Smooth muscle cell (in vitro differentiated cells): ENCODE results near the gene UTP14C. TPM values are rescaled to one million over a fixed set of nuclear protein-coding genes. Genes with fewer than 3 reads are reported as not detected.

Experiments used
- DNase-seq: peaks from one replicate; lab custom pipeline; 2025; ENCODE audit not compliant: unreplicated experiment; lab: John Stamatoyannopoulos, UW
- H2AFZ ChIP-seq: fragments of 200-600 bp; sonication (generic); 2 replicates; pipeline ENCODE4 v1.6.0; 2016; ENCODE audit warnings: antibody characterized with exemption, low read depth, mild to moderate bottlenecking
- H3F3A ChIP-seq: fragments of 200-600 bp; sonication (generic); 2 replicates; pipeline ENCODE4 v1.6.0; 2017; ENCODE audit warnings: antibody characterized with exemption, low read depth
- H3K27ac ChIP-seq: fragments of 200-600 bp; sonication (generic); 2 replicates; pipeline ENCODE4 v1.5.1; 2016; ENCODE audit warnings: low read depth, mild to moderate bottlenecking
- H3K27me3 ChIP-seq: fragments of 200-600 bp; sonication (generic); 2 replicates; pipeline ENCODE4 v1.6.1; 2016; ENCODE audit warnings: low read depth, mild to moderate bottlenecking
- H3K36me3 ChIP-seq: fragments of 200-600 bp; sonication (generic); 2 replicates; pipeline ENCODE4 v1.5.1; 2016; ENCODE audit warnings: low read depth
- H3K4me1 ChIP-seq: fragments of 200-600 bp; sonication (generic); 2 replicates; pipeline ENCODE4 v1.5.1; 2016; ENCODE audit warnings: low read depth
- H3K4me2 ChIP-seq: fragments of 200-600 bp; sonication (generic); 2 replicates; pipeline ENCODE4 v1.6.0; 2016; ENCODE audit warnings: mild to moderate bottlenecking
- H3K4me3 ChIP-seq: fragments of 200-600 bp; sonication (generic); 2 replicates; pipeline ENCODE4 v1.5.1; 2016; ENCODE audit warnings: mild to moderate bottlenecking
- H3K79me2 ChIP-seq: fragments of 200-600 bp; sonication (generic); 2 replicates; pipeline ENCODE4 v1.6.0; 2016; ENCODE audit warnings: low read depth, mild to moderate bottlenecking
- H3K9ac ChIP-seq: fragments of 200-600 bp; sonication (generic); 2 replicates; pipeline ENCODE4 v1.6.0; 2016; ENCODE audit warnings: low read depth
- H3K9me3 ChIP-seq: fragments of 200-600 bp; sonication (generic); replicated peaks from 2 replicates; pipeline ENCODE4 v1.5.1; 2016; ENCODE audit warnings: low read depth
- H4K20me1 ChIP-seq: fragments of 200-600 bp; sonication (generic); 2 replicates; pipeline ENCODE4 v1.6.0; 2016; ENCODE audit warnings: low read depth
- WGBS: methylation state at CpG from one replicate; pipeline ENCODE4 v1.1.7; 2016; ENCODE audit warnings: low lambda C conversion rate; 5-methylcytosine and 5-hydroxymethylcytosine counted together
- polyA plus RNA-seq: library from polyadenylated mRNA; unstranded; fragments of >200 nt; fragmentation: Nextera tagmentation; extraction: Ambion mirVana; gene quantifications from 2 replicates; pipeline ENCODE4 v1.2.1, GENCODE V29; 2016
- total RNA-seq: library from RNA; depleted of rRNA; stranded (reverse); fragments of >200 nt; gene quantifications from 2 replicates; pipeline ENCODE4 v1.2.3, GENCODE V29; 2014
- TF ChIP-seq, protein P1 (sequence below): fragments of 200-600 bp; sonication (generic); IDR thresholded peaks from 2 replicates; pipeline ENCODE4 v1.5.1; 2017; ENCODE audit warnings: borderline replicate concordance, mild to moderate bottlenecking, antibody characterized with exemption; ENCODE audit not compliant: insufficient read depth, poor library complexity, severe bottlenecking

UTP14C gene
- total and polyA plus RNA-seq, 2 experiments from 2014 or later, result 8.1 to 18.3 TPM

DNA sequence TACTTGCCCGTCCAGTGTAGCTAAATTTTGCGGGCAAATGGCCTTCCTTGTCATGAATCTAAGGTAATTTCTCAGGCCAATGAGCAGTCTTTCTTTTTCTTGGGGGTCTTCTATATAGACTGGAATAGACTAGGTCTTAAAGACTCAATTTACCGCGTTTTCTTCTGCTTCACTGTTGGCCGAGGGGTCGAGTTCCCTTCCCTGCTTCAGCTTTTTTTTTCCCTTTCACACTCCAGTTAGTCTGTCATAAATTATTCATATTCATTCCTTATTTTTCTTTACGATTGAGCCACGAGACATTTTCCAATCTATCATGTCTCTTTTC is 12.0 kb upstream of the UTP14C start:
- DNase-seq, result no peak
- peaks cover under 1% of the 10 kb centered on the region for H3K36me3 ChIP-seq
- WGBS, result 1% methylated on average over 8 of the region's 8 CpGs
- H2AFZ ChIP-seq, result peak overlapping the region; percentile 87
- no peaks in the 10 kb centered on the region for H3K27me3 ChIP-seq
- peaks cover 20% of the 10 kb centered on the region for H4K20me1 ChIP-seq
- H3F3A ChIP-seq, result no peaks in the 10 kb centered on the region
- peak overlapping the region; percentile 94 for H3K4me3 ChIP-seq
- peaks cover 96% of the 10 kb centered on the region for H3K79me2 ChIP-seq
- peak overlapping the region; percentile 99 for H3K4me2 ChIP-seq
- no peaks in the 10 kb centered on the region for H3K9me3 ChIP-seq
- H3K4me1 ChIP-seq, result peaks cover 17% of the 10 kb centered on the region
- TF ChIP-seq, protein P1, sequence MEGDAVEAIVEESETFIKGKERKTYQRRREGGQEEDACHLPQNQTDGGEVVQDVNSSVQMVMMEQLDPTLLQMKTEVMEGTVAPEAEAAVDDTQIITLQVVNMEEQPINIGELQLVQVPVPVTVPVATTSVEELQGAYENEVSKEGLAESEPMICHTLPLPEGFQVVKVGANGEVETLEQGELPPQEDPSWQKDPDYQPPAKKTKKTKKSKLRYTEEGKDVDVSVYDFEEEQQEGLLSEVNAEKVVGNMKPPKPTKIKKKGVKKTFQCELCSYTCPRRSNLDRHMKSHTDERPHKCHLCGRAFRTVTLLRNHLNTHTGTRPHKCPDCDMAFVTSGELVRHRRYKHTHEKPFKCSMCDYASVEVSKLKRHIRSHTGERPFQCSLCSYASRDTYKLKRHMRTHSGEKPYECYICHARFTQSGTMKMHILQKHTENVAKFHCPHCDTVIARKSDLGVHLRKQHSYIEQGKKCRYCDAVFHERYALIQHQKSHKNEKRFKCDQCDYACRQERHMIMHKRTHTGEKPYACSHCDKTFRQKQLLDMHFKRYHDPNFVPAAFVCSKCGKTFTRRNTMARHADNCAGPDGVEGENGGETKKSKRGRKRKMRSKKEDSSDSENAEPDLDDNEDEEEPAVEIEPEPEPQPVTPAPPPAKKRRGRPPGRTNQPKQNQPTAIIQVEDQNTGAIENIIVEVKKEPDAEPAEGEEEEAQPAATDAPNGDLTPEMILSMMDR, result no peak
- H3K9ac ChIP-seq, result peak overlapping the region; percentile 92
- H3K27ac ChIP-seq, result peak overlapping the region; percentile 78

DNA sequence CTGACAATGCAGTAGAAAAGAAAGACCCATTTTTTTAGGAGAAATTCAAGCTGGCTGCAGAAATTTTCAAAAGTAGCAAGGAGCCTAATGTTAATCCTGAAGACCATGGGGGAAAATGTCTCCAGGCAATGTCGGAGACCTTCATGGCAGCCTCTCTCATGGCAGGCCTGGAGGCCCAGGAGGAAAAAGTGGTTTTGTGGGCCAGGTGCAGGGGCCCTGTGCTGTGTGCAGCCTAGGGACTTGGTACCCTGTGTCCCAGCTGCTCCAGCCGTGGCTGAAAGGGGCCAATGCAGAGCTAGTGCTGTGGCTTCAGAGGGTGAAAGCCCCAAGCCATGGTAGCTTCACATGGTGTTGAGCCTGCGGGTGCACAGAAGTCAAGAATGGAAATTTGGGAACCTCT is 8.2 kb upstream of the UTP14C start:
- DNase-seq, result no peak
- no peaks in the 10 kb centered on the region for H3F3A ChIP-seq
- no peak overlapping the region for H2AFZ ChIP-seq
- no peak overlapping the region for H3K27ac ChIP-seq
- H3K9me3 ChIP-seq, result no peaks in the 10 kb centered on the region
- peaks cover 79% of the 10 kb centered on the region for H3K79me2 ChIP-seq
- TF ChIP-seq, protein P1, result no peak
- H4K20me1 ChIP-seq, result peaks cover 30% of the 10 kb centered on the region
- H3K4me3 ChIP-seq, result no peak overlapping the region
- no peak overlapping the region for H3K4me2 ChIP-seq
- H3K9ac ChIP-seq, result no peak overlapping the region
- peaks cover 11% of the 10 kb centered on the region for H3K4me1 ChIP-seq
- WGBS, result 95% methylated on average over 3 of the region's 3 CpGs
- H3K36me3 ChIP-seq, result peaks cover 12% of the 10 kb centered on the region
- no peaks in the 10 kb centered on the region for H3K27me3 ChIP-seq

DNA sequence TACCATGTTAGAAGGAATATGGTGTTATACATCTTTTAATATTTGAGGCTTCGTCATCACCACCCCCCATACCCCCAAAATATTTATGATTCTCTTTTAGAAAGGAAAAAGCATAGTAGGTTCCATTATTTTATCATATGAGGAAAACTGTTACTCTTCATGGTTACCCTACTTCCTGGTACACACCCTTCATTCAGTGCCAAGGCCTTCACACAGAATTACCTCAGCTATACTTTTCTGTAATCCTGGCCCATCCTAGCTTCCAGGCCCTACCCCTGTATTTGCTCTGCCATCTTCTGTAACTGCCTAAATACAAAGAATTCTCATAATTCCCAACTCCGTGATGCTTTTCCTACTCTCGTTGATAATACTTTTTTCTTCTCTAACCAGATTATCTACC is 4.3 kb upstream of the UTP14C start:
- no peak overlapping the region for H3K27ac ChIP-seq
- H3K4me3 ChIP-seq, result no peak overlapping the region
- no peaks in the 10 kb centered on the region for H3K27me3 ChIP-seq
- H3K36me3 ChIP-seq, result peaks cover 29% of the 10 kb centered on the region
- H3K9ac ChIP-seq, result no peak overlapping the region
- TF ChIP-seq, protein P1, result no peak
- H4K20me1 ChIP-seq, result peaks cover 26% of the 10 kb centered on the region
- no peaks in the 10 kb centered on the region for H3F3A ChIP-seq
- peaks cover 60% of the 10 kb centered on the region for H3K79me2 ChIP-seq
- H3K9me3 ChIP-seq, result no peaks in the 10 kb centered on the region
- H3K4me1 ChIP-seq, result no peaks in the 10 kb centered on the region
- WGBS, result 95% methylated on average over 3 of the region's 3 CpGs
- H2AFZ ChIP-seq, result no peak overlapping the region
- no peak for DNase-seq
- no peak overlapping the region for H3K4me2 ChIP-seq

DNA sequence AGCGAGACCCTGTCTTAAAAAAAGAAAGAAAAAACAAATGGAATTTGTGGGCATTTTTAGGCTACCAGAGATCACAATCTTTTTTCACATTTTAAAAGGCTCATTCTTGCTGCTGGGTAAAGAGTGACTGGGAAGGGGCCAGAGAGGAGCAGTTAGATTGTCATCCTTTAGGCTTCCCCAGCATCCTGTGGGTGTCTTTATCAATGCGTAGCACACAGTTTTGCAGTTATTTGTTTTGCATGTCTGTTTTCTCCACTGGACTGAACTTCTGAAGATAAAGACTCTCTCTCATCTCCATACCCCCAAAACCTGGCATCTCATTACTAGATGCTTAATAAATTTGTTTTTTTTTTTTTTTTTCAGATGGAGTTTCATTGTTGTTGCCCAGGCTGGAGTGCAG is 2.1 kb upstream of the UTP14C start:
- Histone ChIP-seq H3K4me1 (no peaks in the 10 kb centered on the region), H3K9me3 (no peaks in the 10 kb centered on the region), H3K36me3 (peaks cover 29% of the 10 kb centered on the region), H3K4me3 (no peak overlapping the region), H3K9ac (no peak overlapping the region), H3F3A (no peaks in the 10 kb centered on the region), H3K27me3 (no peaks in the 10 kb centered on the region), H3K79me2 (peaks cover 43% of the 10 kb centered on the region), H3K4me2 (no peak overlapping the region), H3K27ac (no peak overlapping the region), H4K20me1 (peaks cover 13% of the 10 kb centered on the region), H2AFZ (no peak overlapping the region)
- TF ChIP-seq, protein P1, result no peak
- 91% methylated on average over 2 of the region's 2 CpGs for WGBS
- no peak for DNase-seq
